Measurements from ENCODE around the gene KRTAP20-1.

Gene KRTAP20-1

DNA sequence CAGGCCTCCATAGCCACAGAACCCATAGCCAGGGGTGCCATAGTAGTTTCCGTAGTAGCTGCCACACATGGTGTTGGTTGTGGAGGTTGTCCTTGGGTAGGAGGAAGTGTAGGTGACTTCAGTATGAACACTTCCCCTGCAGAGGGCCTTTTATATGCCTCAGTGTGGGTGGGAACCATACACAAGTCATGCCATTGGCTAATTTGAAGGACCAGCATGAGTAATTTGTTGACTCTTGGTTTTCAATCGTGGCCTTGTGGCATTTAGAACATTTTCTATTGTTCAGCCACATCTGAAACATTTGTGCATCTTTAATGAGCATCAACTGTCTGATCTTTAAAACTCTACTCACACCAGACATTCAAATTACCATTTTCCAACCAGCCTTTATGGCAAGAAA lies 2.4 kb upstream of the KRTAP20-1 start, which contains the start of gene KRTAP6-1:
TSS of gene KRTAP6-1 (minus strand) at position 95 of the 400 bp plus-strand sequence. CDS start at position 69, 26 bp downstream.
- Histone ChIP-seq H3K27me3 (ENCODE audit: control insufficient read depth, insufficient read depth, low read length) (no peaks in the 10 kb centered on the region), H3K9me3 (ENCODE audit: control insufficient read depth, insufficient read depth, low read length) (no peaks in the 10 kb centered on the region), H3K36me3 (ENCODE audit: control insufficient read depth, insufficient read depth, low read length) (no peaks in the 10 kb centered on the region), H3K4me1 (ENCODE audit: control insufficient read depth, insufficient read depth, low read length) (no peaks in the 10 kb centered on the region), H3K9ac (ENCODE audit: low read depth, low read length) (no peak within 1 kb of the TSS), H3K4me3 (ENCODE audit: low read depth, low read length) (no peak within 1 kb of the TSS)

DNA sequence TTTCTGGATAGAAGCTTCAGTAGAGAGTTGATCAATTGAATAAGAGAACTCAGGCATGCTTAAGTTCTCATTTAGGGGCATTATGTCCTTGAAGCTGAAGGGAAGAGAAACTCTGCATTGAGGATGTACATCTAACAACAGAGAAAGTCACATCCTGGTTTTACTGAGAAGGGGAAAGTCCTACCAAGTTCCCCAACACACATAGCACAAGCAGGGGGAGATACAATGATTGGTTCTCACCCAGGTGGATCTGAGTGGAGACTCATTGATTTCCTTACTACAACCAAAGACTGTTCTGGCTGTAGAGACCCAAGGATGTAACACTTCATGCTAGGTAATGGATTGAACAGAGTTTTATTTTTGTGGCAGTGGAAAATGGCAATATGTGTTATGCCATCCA lies 1.0 kb upstream of the KRTAP20-1 start:
- H3K27me3 ChIP-seq (ENCODE audit: control insufficient read depth, insufficient read depth, low read length): no peaks in the 10 kb centered on the region
- H3K9ac ChIP-seq (ENCODE audit: low read depth, low read length): no peak overlapping the region
- H3K9me3 ChIP-seq (ENCODE audit: control insufficient read depth, insufficient read depth, low read length): no peaks in the 10 kb centered on the region
- H3K4me3 ChIP-seq (ENCODE audit: low read depth, low read length): no peak overlapping the region
- no peaks in the 10 kb centered on the region for H3K36me3 ChIP-seq (ENCODE audit: control insufficient read depth, insufficient read depth, low read length)
- no peaks in the 10 kb centered on the region for H3K4me1 ChIP-seq (ENCODE audit: control insufficient read depth, insufficient read depth, low read length)

DNA sequence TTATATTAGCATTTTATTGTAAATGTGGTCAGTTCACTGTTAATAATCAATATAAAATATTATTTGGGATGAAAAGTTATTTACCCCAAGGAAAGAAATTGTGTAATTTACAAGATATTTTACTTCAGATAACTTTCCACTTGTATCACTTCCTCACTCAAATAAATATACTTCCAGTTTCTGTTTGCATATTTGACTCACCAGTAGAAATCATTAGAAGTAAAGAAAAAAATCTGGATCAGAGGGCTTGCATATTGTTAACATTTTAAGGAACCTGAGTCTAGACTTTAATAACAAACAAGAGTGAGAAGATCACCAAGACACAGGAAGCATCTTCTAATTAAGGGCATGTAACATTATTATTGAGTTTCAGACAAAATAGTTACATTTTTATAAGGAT lies 3.9 kb downstream of the KRTAP20-1 start:
- no peaks in the 10 kb centered on the region for H3K36me3 ChIP-seq (ENCODE audit: control insufficient read depth, insufficient read depth, low read length)
- H3K9ac ChIP-seq (ENCODE audit: low read depth, low read length): no peak overlapping the region
- H3K27me3 ChIP-seq (ENCODE audit: control insufficient read depth, insufficient read depth, low read length): no peaks in the 10 kb centered on the region
- no peaks in the 10 kb centered on the region for H3K4me1 ChIP-seq (ENCODE audit: control insufficient read depth, insufficient read depth, low read length)
- H3K9me3 ChIP-seq (ENCODE audit: control insufficient read depth, insufficient read depth, low read length): no peaks in the 10 kb centered on the region
- no peak overlapping the region for H3K4me3 ChIP-seq (ENCODE audit: low read depth, low read length)

DNA sequence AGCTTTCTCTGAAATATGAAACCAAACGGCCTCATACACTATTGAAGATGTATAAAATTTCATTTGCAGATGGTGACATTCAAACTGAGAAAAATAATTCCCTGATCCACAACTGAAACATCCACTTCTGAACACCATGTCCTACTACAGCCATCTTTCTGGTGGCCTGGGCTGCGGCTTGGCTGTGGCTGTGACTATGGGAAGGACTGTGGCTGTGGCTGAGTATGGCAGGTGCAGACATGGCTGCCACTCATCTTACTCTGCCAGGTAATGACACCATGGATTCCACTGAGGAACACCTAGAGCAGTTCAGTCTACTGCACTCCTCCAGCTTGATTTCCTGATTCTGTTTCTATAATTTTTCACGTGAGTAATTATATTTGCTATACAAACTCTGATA lies 4.3 kb downstream of the KRTAP20-1 start, which contains the start of gene KRTAP20-4:
TSS of gene KRTAP20-4 (plus strand) at position 106 of the 400 bp plus-strand sequence.
- H3K27me3 ChIP-seq (ENCODE audit: control insufficient read depth, insufficient read depth, low read length): no peaks in the 10 kb centered on the region
- no peaks in the 10 kb centered on the region for H3K9me3 ChIP-seq (ENCODE audit: control insufficient read depth, insufficient read depth, low read length)
- no peak within 1 kb of the TSS for H3K9ac ChIP-seq (ENCODE audit: low read depth, low read length)

DNA sequence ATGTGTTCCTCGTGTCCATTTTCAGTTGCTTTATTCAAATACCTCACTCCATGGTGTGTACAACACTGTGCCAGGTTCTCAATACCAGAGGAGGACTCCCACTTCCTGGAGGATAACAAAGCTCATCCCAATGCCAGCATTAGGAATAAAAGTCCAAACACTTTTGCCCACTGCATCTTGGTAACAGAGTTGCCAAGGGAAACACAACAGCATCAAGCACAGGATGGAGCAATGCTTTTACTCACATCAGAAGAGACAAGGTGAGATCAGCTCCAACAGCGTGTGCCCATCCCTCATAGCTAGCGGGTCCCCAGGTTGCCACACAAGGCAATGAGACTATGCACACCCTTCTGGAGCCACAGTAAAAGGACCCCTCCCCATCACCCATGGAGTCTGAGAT lies 7.1 kb downstream of the KRTAP20-1 start:
- Histone ChIP-seq H3K4me3 (ENCODE audit: low read depth, low read length) (no peak overlapping the region), H3K36me3 (ENCODE audit: control insufficient read depth, insufficient read depth, low read length) (no peaks in the 10 kb centered on the region), H3K4me1 (ENCODE audit: control insufficient read depth, insufficient read depth, low read length) (no peaks in the 10 kb centered on the region), H3K9ac (ENCODE audit: low read depth, low read length) (no peak overlapping the region), H3K9me3 (ENCODE audit: control insufficient read depth, insufficient read depth, low read length) (no peaks in the 10 kb centered on the region), H3K27me3 (ENCODE audit: control insufficient read depth, insufficient read depth, low read length) (no peaks in the 10 kb centered on the region)

More for the DNA sequence above, 4.3 kb downstream of the KRTAP20-1 start, which contains the start of gene KRTAP20-4:
- H3K36me3 ChIP-seq (ENCODE audit: control insufficient read depth, insufficient read depth, low read length): no peaks in the 10 kb centered on the region
- H3K4me3 ChIP-seq (ENCODE audit: low read depth, low read length): no peak within 1 kb of the TSS
- no peaks in the 10 kb centered on the region for H3K4me1 ChIP-seq (ENCODE audit: control insufficient read depth, insufficient read depth, low read length)

DNA sequence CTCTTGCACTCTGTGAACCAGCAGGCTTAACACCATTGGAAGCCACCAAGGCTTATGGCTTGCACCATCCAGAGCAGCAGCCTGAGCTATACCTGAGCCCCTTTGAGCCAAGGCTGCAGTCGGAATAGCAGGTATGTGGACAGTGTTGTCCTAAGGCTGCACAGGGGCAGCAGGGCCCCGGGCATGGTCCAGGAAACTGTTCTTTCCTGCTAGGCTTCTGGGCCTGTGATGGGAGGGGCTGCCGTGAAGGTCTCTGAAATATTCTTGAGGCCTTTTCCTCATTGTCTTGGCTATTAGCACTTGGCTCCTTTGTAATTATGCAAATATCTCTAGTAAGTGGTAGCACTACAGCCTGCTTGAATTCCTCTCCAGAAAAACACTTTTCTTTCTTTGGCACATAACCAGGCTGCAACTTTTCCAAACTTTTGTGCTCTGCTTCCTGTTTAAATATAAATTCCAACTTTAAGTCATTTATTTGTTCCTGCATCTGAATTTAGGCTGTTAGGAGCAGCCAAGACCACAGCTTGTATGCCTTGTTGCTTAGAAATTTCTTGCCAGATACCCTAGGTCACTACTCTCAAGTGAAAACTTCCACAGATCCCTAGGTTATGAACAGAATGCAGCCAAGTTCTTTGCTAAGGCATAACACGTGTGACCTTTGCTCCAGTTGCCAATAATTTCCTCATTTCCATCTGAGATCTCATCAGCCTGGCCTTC lies 9.4 kb downstream of the KRTAP20-1 start:
- Histone ChIP-seq H3K4me1 (ENCODE audit: control insufficient read depth, insufficient read depth, low read length) (no peaks in the 10 kb centered on the region), H3K36me3 (ENCODE audit: control insufficient read depth, insufficient read depth, low read length) (no peaks in the 10 kb centered on the region), H3K4me3 (ENCODE audit: low read depth, low read length) (no peak overlapping the region), H3K9me3 (ENCODE audit: control insufficient read depth, insufficient read depth, low read length) (no peaks in the 10 kb centered on the region), H3K27me3 (ENCODE audit: control insufficient read depth, insufficient read depth, low read length) (no peaks in the 10 kb centered on the region), H3K9ac (ENCODE audit: low read depth, low read length) (no peak overlapping the region)

DNA sequence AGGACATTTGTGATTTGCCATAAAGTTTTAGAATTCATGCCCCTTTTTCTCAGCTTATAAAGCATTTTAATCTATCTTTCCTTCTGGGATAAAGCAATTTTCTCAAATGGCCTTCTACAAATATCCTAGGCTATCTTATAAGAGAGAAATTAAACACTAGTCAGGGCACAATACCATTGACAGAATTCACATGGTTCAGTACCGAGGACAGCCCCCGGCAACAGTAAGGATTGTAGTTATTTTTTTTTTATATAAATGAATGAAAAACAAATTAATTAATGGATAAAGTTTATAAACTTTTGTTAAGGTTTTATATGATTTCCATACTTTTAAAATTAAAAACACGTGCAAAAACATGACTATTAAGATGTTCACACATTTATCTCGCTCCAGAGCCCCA lies 11.9 kb downstream of the KRTAP20-1 start:
- Histone ChIP-seq H3K9me3 (ENCODE audit: control insufficient read depth, insufficient read depth, low read length) (no peaks in the 10 kb centered on the region), H3K4me3 (ENCODE audit: low read depth, low read length) (no peak overlapping the region), H3K36me3 (ENCODE audit: control insufficient read depth, insufficient read depth, low read length) (no peaks in the 10 kb centered on the region), H3K4me1 (ENCODE audit: control insufficient read depth, insufficient read depth, low read length) (no peaks in the 10 kb centered on the region), H3K27me3 (ENCODE audit: control insufficient read depth, insufficient read depth, low read length) (no peaks in the 10 kb centered on the region), H3K9ac (ENCODE audit: low read depth, low read length) (no peak overlapping the region)

DNA sequence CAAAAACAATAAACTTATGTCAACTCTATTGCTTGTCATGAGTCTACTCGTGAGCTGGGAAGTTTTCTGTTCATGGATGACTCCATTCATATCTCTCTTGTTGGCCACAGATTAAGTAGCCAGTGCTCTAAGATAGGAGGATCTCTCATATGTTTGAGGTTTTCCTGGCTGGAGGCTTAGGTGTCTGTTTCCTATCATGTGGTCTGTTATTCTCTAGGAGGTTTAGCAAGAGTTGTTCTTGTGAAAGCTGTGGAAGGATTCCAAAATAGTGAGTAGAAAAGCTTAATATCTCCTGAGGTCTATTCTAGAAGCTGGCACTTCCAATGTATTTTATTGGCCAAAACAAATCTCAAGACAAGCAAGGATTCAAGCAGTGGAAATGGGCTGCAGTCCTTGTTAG lies 13.0 kb downstream of the KRTAP20-1 start:
- Histone ChIP-seq H3K36me3 (ENCODE audit: control insufficient read depth, insufficient read depth, low read length) (no peaks in the 10 kb centered on the region), H3K9ac (ENCODE audit: low read depth, low read length) (no peak overlapping the region), H3K4me1 (ENCODE audit: control insufficient read depth, insufficient read depth, low read length) (no peaks in the 10 kb centered on the region), H3K9me3 (ENCODE audit: control insufficient read depth, insufficient read depth, low read length) (no peaks in the 10 kb centered on the region), H3K27me3 (ENCODE audit: control insufficient read depth, insufficient read depth, low read length) (no peaks in the 10 kb centered on the region), H3K4me3 (ENCODE audit: low read depth, low read length) (no peak overlapping the region)

DNA sequence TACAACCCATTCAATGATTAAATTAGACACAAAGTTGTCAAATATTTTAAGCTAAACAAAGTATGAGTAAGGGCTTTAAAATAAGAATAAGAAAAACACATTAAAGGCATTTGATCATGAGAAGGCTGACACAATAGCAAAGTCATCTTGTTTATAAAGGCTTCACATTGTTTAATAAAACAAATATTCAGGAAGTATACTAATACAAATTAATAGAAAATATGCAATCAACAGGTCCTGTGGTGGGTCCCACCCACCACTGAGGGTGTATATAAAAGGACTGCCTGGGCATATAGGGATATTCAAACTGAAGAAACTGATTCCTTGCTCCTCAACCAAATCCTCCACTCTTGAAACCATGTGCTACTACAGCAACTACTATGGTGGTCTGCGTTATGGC lies 18.7 kb downstream of the KRTAP20-1 start, which contains the start of gene KRTAP20-2:
TSS of gene KRTAP20-2 (plus strand) at position 301 of the 400 bp plus-strand sequence. CDS start at position 359, 58 bp downstream.
- H3K9ac ChIP-seq (ENCODE audit: low read depth, low read length): no peak within 1 kb of the TSS
- no peak within 1 kb of the TSS for H3K4me3 ChIP-seq (ENCODE audit: low read depth, low read length)
- H3K9me3 ChIP-seq (ENCODE audit: control insufficient read depth, insufficient read depth, low read length): no peaks in the 10 kb centered on the region
- H3K36me3 ChIP-seq (ENCODE audit: control insufficient read depth, insufficient read depth, low read length): no peaks in the 10 kb centered on the region
- H3K27me3 ChIP-seq (ENCODE audit: control insufficient read depth, insufficient read depth, low read length): no peaks in the 10 kb centered on the region
- no peaks in the 10 kb centered on the region for H3K4me1 ChIP-seq (ENCODE audit: control insufficient read depth, insufficient read depth, low read length)

DNA sequence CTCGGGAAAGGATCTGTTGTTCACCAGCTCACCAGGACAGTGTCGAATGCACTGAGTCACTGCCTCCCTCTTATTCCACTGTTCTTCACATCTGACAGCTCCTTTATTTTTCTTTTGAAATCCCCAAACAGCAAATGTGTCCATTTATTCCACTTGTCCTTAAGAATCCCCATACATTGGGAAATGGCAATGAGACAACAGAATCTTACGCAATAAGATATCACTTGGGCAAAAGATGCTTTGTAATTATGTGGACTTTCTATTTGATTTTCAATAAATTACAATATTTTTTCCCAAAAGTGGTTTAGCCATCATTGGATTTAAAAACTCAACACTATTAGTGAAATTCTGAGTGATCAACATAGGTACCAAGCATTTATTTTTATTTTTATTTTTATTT lies 22.5 kb downstream of the KRTAP20-1 start:
- no peaks in the 10 kb centered on the region for H3K27me3 ChIP-seq (ENCODE audit: control insufficient read depth, insufficient read depth, low read length)
- H3K9me3 ChIP-seq (ENCODE audit: control insufficient read depth, insufficient read depth, low read length): no peaks in the 10 kb centered on the region
- no peak overlapping the region for H3K9ac ChIP-seq (ENCODE audit: low read depth, low read length)
- no peak overlapping the region for H3K4me3 ChIP-seq (ENCODE audit: low read depth, low read length)
- no peaks in the 10 kb centered on the region for H3K36me3 ChIP-seq (ENCODE audit: control insufficient read depth, insufficient read depth, low read length)
- H3K4me1 ChIP-seq (ENCODE audit: control insufficient read depth, insufficient read depth, low read length): no peaks in the 10 kb centered on the region

DNA sequence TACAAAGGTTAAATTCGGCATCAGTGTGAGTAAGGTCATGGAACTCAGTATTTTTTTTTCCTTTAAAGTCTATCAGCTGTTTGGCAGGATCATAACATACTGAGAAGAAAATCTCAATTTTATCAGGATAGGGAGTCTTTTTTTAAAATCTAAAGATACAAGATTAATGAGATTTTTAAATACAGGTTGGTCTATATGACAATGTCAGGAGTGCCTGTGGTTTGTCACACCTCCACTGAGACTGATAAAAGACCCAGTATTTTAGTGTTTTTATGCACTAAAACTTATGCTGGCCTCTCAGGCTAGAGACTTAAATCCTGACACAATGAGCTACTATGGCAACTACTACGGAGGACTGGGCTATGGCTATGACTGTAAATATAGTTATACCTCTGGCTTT lies 26.3 kb downstream of the KRTAP20-1 start, which contains the start of gene KRTAP20-3:
TSS of gene KRTAP20-3 (plus strand) at position 301 of the 400 bp plus-strand sequence.
- H3K27me3 ChIP-seq (ENCODE audit: control insufficient read depth, insufficient read depth, low read length): no peaks in the 10 kb centered on the region
- H3K4me3 ChIP-seq (ENCODE audit: low read depth, low read length): no peak within 1 kb of the TSS
- H3K9me3 ChIP-seq (ENCODE audit: control insufficient read depth, insufficient read depth, low read length): no peaks in the 10 kb centered on the region
- H3K9ac ChIP-seq (ENCODE audit: low read depth, low read length): no peak within 1 kb of the TSS
- H3K36me3 ChIP-seq (ENCODE audit: control insufficient read depth, insufficient read depth, low read length): no peaks in the 10 kb centered on the region
- H3K4me1 ChIP-seq (ENCODE audit: control insufficient read depth, insufficient read depth, low read length): no peaks in the 10 kb centered on the region

DNA sequence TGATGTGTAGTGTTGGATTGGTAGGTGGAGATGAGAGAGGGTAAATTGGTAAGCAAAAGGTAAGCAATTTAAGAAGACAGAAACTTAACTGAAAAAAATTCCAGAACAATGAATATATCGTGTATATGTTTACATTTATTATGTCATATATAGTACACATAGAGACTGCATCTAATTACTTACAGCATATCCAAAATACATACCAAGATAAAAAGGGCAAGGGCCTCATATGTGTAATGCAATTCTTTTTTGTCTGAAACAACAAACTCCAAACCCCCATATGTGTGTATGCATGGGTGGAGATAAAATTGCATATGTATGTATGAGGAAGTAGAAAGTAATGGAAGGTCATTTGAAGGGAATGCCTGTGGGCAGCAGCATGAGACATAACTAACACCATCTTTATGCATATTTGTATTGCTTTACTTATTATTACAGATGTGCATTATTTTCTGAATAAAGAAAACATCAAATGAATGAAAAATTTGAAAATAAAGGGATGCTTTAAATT lies 30.7 kb downstream of the KRTAP20-1 start:
- no peaks in the 10 kb centered on the region for H3K9me3 ChIP-seq (ENCODE audit: control insufficient read depth, insufficient read depth, low read length)
- no peaks in the 10 kb centered on the region for H3K27me3 ChIP-seq (ENCODE audit: control insufficient read depth, insufficient read depth, low read length)
- no peak overlapping the region for H3K9ac ChIP-seq (ENCODE audit: low read depth, low read length)
- no peak overlapping the region for H3K4me3 ChIP-seq (ENCODE audit: low read depth, low read length)
- no peaks in the 10 kb centered on the region for H3K4me1 ChIP-seq (ENCODE audit: control insufficient read depth, insufficient read depth, low read length)
- no peaks in the 10 kb centered on the region for H3K36me3 ChIP-seq (ENCODE audit: control insufficient read depth, insufficient read depth, low read length)

Measured in iPS-15b (cell line).